Stomach (tissue), 9 donors: Measurements from ENCODE around the gene VAV3. TPM values are rescaled to one million over a fixed set of nuclear protein-coding genes. Genes with fewer than 3 reads are reported as not detected.

Experiments used
- DNase-seq, 2 donors: peaks; one replicate each; pipeline versions ENCODE4 v3.0.0 to v3.0.0-alpha.2; 2013 to 2019
- H3K27ac ChIP-seq, 5 donors: fragments of 200-600 bp in 4 of 5; sonication (generic) in 4 of 5; one replicate each; pipeline ENCODE4 v1.5.1; 2013 to 2019; ENCODE audit warnings: mild to moderate bottlenecking in 1 of 5, moderate library complexity in 1 of 5
- H3K27me3 ChIP-seq, 3 donors: fragments of 200-600 bp; sonication (generic); one replicate each; pipeline ENCODE4 v1.5.1; 2017 to 2019; ENCODE audit warnings: mixed run types in 1 of 3
- H3K36me3 ChIP-seq, 4 donors: fragments of 200-600 bp; sonication (generic); 1 replicate in 3 of 4; 2 replicates in 1 of 4; pipeline ENCODE4 v1.5.1; 2016 to 2019
- H3K4me1 ChIP-seq, 4 donors: fragments of 200-600 bp; sonication (generic); one replicate each; pipeline ENCODE4 v1.5.1; 2016 to 2019
- H3K4me3 ChIP-seq, 4 donors: fragments of 200-600 bp; sonication (generic) in 3 of 4; one replicate each; pipeline ENCODE4 v1.5.1; 2016 to 2019; ENCODE audit warnings: mild to moderate bottlenecking in 1 of 4
- H3K9me3 ChIP-seq, 4 donors: fragments of 200-600 bp; sonication (generic); one replicate each; pipeline ENCODE4 v1.5.1; 2016 to 2019
- CTCF ChIP-seq, 7 experiments: fragments of 450-650 bp in 4 of 7; fragments of 200-600 bp in 3 of 7; sonication (generic) in 3 of 7; IDR thresholded peaks; one replicate each; pipeline ENCODE4 v1.5.1; 2016 to 2019; ENCODE audit warnings: antibody characterized with exemption in 7 of 7, control low read depth in 2 of 7, mild to moderate bottlenecking in 1 of 7
- EP300 ChIP-seq: sonication (generic); formaldehyde crosslinking; IDR thresholded peaks from one replicate; pipeline ENCODE4 v1.6.1; 2017; ENCODE audit warnings: antibody characterized with exemption
- POLR2A ChIP-seq, 4 donors: fragments of 450-650 bp; IDR thresholded peaks; one replicate each; pipeline ENCODE4 v1.6.1; 2016; ENCODE audit warnings: antibody characterized with exemption in 4 of 4, control low read depth in 2 of 4, mild to moderate bottlenecking in 1 of 4, moderate library complexity in 1 of 4
- POLR2AphosphoS5 ChIP-seq, 3 donors: sonication (generic); formaldehyde crosslinking; IDR thresholded peaks; one replicate each; pipeline ENCODE4 v1.6.1; 2016; ENCODE audit warnings: antibody characterized with exemption in 3 of 3
- WGBS, 5 donors: extraction: QIAGEN DNeasy Blood & Tissue Kit in 3 of 5; methylation state at CpG; one replicate each; pipeline versions ENCODE4 v1.1.5 to v1.1.7; 2013 to 2018; 5-methylcytosine and 5-hydroxymethylcytosine counted together
- intact Hi-C: fragments of 100-400 bp; cut with DNase I; formaldehyde crosslinking; loops from one replicate; pipeline ENCODE4 v1.15.1; 2023; ENCODE audit warnings: low total_unique reads
- polyA plus RNA-seq, 3 donors: library from polyadenylated mRNA; stranded (reverse); fragments of 200-250 nt; gene quantifications; one replicate each; pipeline ENCODE4 v1.2.3, GENCODE V29; 2013
- total RNA-seq, 5 donors: library from RNA; depleted of rRNA; stranded (reverse); fragments of >200 nt; gene quantifications; one replicate each; pipeline versions ENCODE4 v1.1.0 to v1.2.3, GENCODE V29; 2014 to 2016
- donor health status: healthy with polysubstance abuse.
- donor health status: Bipolar disorder and iron deficiency.
- donor health status: healthy.

The VAV3 gene
- total and polyA plus RNA-seq, 8 donors, result 5.7 to 29.3 (median 6.9) TPM

- intact Hi-C loops, result no loop called here
- Histone ChIP-seq H3K4me1 (no peaks in the 10 kb centered on the region), H3K27ac (no peak overlapping the region), H3K36me3 (no peaks in the 10 kb centered on the region), H3K27me3 (no peaks in the 10 kb centered on the region), H3K4me3 (no peak overlapping the region), H3K9me3 (no peaks in the 10 kb centered on the region)
- no peak for DNase-seq
- TF ChIP-seq POLR2A (IDR thresholded peaks at IDR 0.05) (no peak), CTCF (IDR thresholded peaks at IDR 0.05) (no peak), EP300 (no peak), POLR2AphosphoS5 (IDR thresholded peaks at IDR 0.05) (no peak)
Measured at GRCh38 chr1:107555578-107555977, 409.4 kb downstream of the VAV3 start.

- no peak for DNase-seq
- intact Hi-C loops, result no loop called here
- H3K36me3 ChIP-seq, result no peaks in the 10 kb centered on the region
- 67 to 89% (median 79%) methylated on average over 1 of the region's 1 CpG for WGBS, 5 donors
- no peak for TF ChIP-seq POLR2A (IDR thresholded peaks at IDR 0.05)
- TF ChIP-seq CTCF (IDR thresholded peaks at IDR 0.05), result no peak
- TF ChIP-seq EP300, result no peak
- TF ChIP-seq POLR2AphosphoS5 (IDR thresholded peaks at IDR 0.05), result no peak
- no peak overlapping the region for H3K4me3 ChIP-seq
- H3K27me3 ChIP-seq, result no peaks in the 10 kb centered on the region
- no peaks in the 10 kb centered on the region for H3K4me1 ChIP-seq
- no peak overlapping the region for H3K27ac ChIP-seq
- no peaks in the 10 kb centered on the region for H3K9me3 ChIP-seq
Measured at GRCh38 chr1:107552781-107553180, 412.2 kb downstream of the VAV3 start.

- Histone ChIP-seq H3K27ac (no peak overlapping the region), H3K4me1 (no peaks in the 10 kb centered on the region), H3K27me3 (no peaks in the 10 kb centered on the region), H3K9me3 (no peaks in the 10 kb centered on the region), H3K36me3 (no peaks in the 10 kb centered on the region), H3K4me3 (no peak overlapping the region)
- intact Hi-C loops, result no loop called here
- TF ChIP-seq POLR2AphosphoS5 (IDR thresholded peaks at IDR 0.05) (no peak), POLR2A (IDR thresholded peaks at IDR 0.05) (no peak), CTCF (IDR thresholded peaks at IDR 0.05) (no peak), EP300 (no peak)
- WGBS, 5 donors, result 88 to 93% (median 91%) methylated on average over 1 of the region's 1 CpG
- DNase-seq, result no peak
Measured at GRCh38 chr1:107551456-107551855, 413.5 kb downstream of the VAV3 start.

- DNase-seq, result no peak
- Histone ChIP-seq H3K9me3 (no peaks in the 10 kb centered on the region), H3K4me3 (no peak overlapping the region), H3K27ac (no peak overlapping the region), H3K36me3 (no peaks in the 10 kb centered on the region), H3K27me3 (no peaks in the 10 kb centered on the region), H3K4me1 (no peaks in the 10 kb centered on the region)
- intact Hi-C loops, result no loop called here
- WGBS, 5 donors, result 85 to 93% (median 90%) methylated on average over 5 of the region's 5 CpGs
- TF ChIP-seq CTCF (IDR thresholded peaks at IDR 0.05) (no peak), POLR2A (IDR thresholded peaks at IDR 0.05) (no peak), POLR2AphosphoS5 (IDR thresholded peaks at IDR 0.05) (no peak), EP300 (no peak)
Measured at GRCh38 chr1:107550358-107550757, 414.6 kb downstream of the VAV3 start.
